Measurements from ENCODE around the gene ARRDC1.

The ARRDC1 gene

DNA sequence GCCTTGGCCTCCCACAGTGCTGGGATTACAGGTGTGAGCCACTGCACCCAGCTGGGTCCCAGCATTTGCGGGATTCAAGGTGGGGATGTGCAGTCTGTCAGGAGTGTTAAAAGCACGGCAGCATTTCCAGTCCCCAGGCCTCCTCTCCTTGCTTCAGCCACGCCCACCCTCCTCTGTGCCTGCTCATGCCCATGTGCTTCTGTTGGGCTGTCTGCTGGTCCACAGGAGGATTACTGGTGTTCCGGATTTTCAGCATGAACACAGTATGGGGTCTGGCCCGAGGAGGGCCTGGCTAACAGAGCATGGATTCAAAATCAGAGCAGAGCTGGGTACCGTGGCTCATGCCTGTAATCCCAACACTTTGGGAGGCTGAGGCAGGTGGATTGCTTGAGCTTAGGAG, 5.5 kb downstream of the ARRDC1 start:
- no peaks in the 10 kb centered on the region for H3K79me2 ChIP-seq (ENCODE audit: insufficient read depth, low read length)
- no peaks in the 10 kb centered on the region for H3K9me3 ChIP-seq (ENCODE audit: low read length)
- H3K27me3 ChIP-seq (ENCODE audit: insufficient read depth, low read length), result no peaks in the 10 kb centered on the region
- peaks cover 34% of the 10 kb centered on the region for H3K4me1 ChIP-seq (ENCODE audit: insufficient read depth, low read length, severe bottlenecking)
- no peak overlapping the region; the same call in 1 of the 2 replicates for H3K9ac ChIP-seq (ENCODE audit: low read length)
- TF ChIP-seq CTCF (IDR thresholded peaks at IDR 0.05; ENCODE audit: low read length), result no peak
- TF ChIP-seq EZH2 (IDR thresholded peaks at IDR 0.05; ENCODE audit: borderline replicate concordance, low read length), result no peak
- no peak overlapping the region for H3K4me2 ChIP-seq (ENCODE audit: low read length)
- no peak overlapping the region for H2AFZ ChIP-seq (ENCODE audit: low read length)
- peaks cover 29% of the 10 kb centered on the region for H3K36me3 ChIP-seq (ENCODE audit: insufficient read depth, low read length)
- no peaks in the 10 kb centered on the region for H4K20me1 ChIP-seq (ENCODE audit: insufficient read depth, low read length)
- H3K4me3 ChIP-seq (ENCODE audit: low read depth, low read length, poor library complexity, severe bottlenecking), result no peak overlapping the region
- H3K9me2 ChIP-seq (ENCODE audit: low read depth, low read length), result no peaks in the 10 kb centered on the region
- peak overlapping the region; percentile 65 for H3K27ac ChIP-seq (ENCODE audit: low read depth, low read length, poor library complexity, severe bottlenecking)
- no peaks in the 10 kb centered on the region for H3F3A ChIP-seq (ENCODE audit: insufficient read depth, low read length)

GRCh38 chr9:137611623-137612609, 6.4 kb downstream of the ARRDC1 start:
- TF ChIP-seq CTCF (IDR thresholded peaks at IDR 0.05; ENCODE audit: low read length), result no peak
- TF ChIP-seq EZH2 (IDR thresholded peaks at IDR 0.05; ENCODE audit: borderline replicate concordance, low read length), result no peak
- peak overlapping the region; percentile 65 for H3K27ac ChIP-seq (ENCODE audit: low read depth, low read length, poor library complexity, severe bottlenecking)
- no peaks in the 10 kb centered on the region for H3K9me2 ChIP-seq (ENCODE audit: low read depth, low read length)
- peak overlapping the region; percentile 11; the same call in 1 of the 2 replicates for H3K9ac ChIP-seq (ENCODE audit: low read length)
- peaks cover 32% of the 10 kb centered on the region for H3K4me1 ChIP-seq (ENCODE audit: insufficient read depth, low read length, severe bottlenecking)
- H3K9me3 ChIP-seq (ENCODE audit: low read length), result no peaks in the 10 kb centered on the region
- no peaks in the 10 kb centered on the region for H4K20me1 ChIP-seq (ENCODE audit: insufficient read depth, low read length)
- peaks cover 35% of the 10 kb centered on the region for H3K36me3 ChIP-seq (ENCODE audit: insufficient read depth, low read length)
- no peak overlapping the region for H3K4me3 ChIP-seq (ENCODE audit: low read depth, low read length, poor library complexity, severe bottlenecking)
- no peaks in the 10 kb centered on the region for H3F3A ChIP-seq (ENCODE audit: insufficient read depth, low read length)
- H3K79me2 ChIP-seq (ENCODE audit: insufficient read depth, low read length), result no peaks in the 10 kb centered on the region
- H2AFZ ChIP-seq (ENCODE audit: low read length), result no peak overlapping the region
- no peaks in the 10 kb centered on the region for H3K27me3 ChIP-seq (ENCODE audit: insufficient read depth, low read length)
- H3K4me2 ChIP-seq (ENCODE audit: low read length), result peak overlapping the region; percentile 7; the same call in 1 of the 2 replicates

DNA sequence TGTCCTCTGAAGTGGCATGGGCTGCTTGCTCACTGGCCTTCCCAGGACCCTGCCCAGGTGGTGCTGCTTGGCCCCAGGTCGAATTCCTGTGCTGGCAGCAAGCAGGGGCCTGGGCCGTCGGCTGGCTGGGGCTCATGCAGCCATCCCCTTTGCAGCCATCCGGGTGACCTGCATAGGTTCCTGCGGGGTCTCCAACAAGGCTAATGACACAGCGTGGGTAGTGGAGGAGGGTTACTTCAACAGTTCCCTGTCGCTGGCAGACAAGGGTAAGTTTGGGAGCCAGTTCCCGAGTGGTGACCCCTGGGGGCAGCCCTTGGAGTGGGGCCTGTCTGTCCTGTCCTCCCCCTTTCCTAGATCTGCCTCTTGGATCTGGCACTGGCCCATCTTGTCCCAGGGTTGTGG, 7.3 kb downstream of the ARRDC1 start:
- no peak overlapping the region for H3K27ac ChIP-seq (ENCODE audit: low read depth, low read length, poor library complexity, severe bottlenecking)
- no peak overlapping the region; the same call in 1 of the 2 replicates for H3K9ac ChIP-seq (ENCODE audit: low read length)

More for the DNA sequence above, 7.3 kb downstream of the ARRDC1 start:
- Histone ChIP-seq H2AFZ (ENCODE audit: low read length) (no peak overlapping the region), H3K4me2 (ENCODE audit: low read length) (no peak overlapping the region), H3K36me3 (ENCODE audit: insufficient read depth, low read length) (peaks cover 35% of the 10 kb centered on the region), H3K4me1 (ENCODE audit: insufficient read depth, low read length, severe bottlenecking) (peaks cover 33% of the 10 kb centered on the region), H3K9me2 (ENCODE audit: low read depth, low read length) (no peaks in the 10 kb centered on the region), H3K27me3 (ENCODE audit: insufficient read depth, low read length) (no peaks in the 10 kb centered on the region), H3K4me3 (ENCODE audit: low read depth, low read length, poor library complexity, severe bottlenecking) (no peak overlapping the region), H3K9me3 (ENCODE audit: low read length) (no peaks in the 10 kb centered on the region), H3K79me2 (ENCODE audit: insufficient read depth, low read length) (peaks cover 5% of the 10 kb centered on the region; the same call in 1 of the 2 replicates), H4K20me1 (ENCODE audit: insufficient read depth, low read length) (no peaks in the 10 kb centered on the region), H3F3A (ENCODE audit: insufficient read depth, low read length) (no peaks in the 10 kb centered on the region)
- no peak for TF ChIP-seq CTCF (IDR thresholded peaks at IDR 0.05; ENCODE audit: low read length)
